ENCODE measurements around the gene INF2.

The INF2 gene

DNA sequence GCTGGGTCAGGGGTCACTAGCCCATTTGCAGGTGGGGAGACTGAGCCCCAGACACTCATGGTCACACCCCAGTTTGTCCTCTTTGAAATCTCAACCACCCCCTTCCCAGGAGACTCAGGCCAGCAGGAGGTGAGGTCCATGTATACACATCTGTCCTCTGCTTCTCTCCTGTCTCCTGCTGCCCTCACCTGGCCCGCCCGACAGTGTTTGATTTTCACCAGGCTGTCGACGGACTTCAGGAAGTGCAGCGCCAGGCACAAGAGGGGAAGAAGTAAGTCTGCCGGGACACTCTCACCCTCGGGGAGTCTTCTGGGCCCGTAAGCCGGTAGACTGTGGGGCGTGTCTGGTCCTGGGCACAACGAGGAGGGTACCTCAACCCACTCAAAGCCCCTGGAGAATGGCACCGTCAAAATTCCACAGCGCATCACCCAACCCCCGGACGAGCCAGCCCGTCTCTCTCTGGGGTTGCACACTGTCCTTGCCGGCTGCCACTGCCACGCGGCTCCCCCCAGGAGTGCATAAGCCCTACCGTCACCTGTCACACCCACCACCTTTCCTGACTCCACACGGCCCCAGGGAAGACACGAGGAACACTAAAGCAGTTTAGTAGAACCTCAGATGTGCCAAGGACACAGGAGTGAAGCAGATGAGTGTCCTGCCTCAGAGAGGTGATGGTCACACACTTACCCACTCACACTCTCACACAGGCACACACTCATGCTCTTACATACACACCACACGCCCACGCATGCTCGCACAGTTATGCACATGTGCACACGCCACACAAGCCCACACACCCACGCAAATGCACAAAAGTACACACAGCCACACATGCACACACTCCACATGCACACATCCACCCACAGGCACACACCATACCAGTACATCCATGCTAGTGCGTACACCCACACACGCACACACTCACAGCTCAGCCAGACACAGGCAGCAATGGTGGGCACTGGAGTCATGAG is 50.4 kb downstream of the INF2 start:
- no peak for DNase-seq

GRCh38 chr14:104741108-104741802 is 51.8 kb downstream of the INF2 start:
- DNase-seq: no peak

DNA sequence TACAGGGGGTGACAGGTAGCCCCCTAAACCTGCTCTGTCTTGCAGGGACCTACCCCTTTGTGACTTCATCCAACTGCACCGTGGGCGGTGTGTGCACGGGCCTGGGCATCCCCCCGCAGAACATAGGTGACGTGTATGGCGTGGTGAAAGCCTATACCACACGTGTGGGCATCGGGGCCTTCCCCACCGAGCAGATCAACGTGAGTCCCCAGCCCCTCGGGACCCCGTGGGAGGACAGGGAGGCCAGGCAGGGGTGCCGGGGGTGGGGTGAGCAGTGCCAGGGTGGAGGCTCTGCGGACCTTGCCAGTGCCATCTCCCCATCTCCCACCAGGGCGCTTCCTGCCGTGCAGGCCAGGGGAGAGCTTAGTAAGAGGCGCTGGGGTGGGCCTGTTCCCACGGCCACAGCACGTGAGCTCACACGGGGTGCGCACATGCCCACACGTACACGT is 52.4 kb downstream of the INF2 start:
- no peak for DNase-seq

DNA sequence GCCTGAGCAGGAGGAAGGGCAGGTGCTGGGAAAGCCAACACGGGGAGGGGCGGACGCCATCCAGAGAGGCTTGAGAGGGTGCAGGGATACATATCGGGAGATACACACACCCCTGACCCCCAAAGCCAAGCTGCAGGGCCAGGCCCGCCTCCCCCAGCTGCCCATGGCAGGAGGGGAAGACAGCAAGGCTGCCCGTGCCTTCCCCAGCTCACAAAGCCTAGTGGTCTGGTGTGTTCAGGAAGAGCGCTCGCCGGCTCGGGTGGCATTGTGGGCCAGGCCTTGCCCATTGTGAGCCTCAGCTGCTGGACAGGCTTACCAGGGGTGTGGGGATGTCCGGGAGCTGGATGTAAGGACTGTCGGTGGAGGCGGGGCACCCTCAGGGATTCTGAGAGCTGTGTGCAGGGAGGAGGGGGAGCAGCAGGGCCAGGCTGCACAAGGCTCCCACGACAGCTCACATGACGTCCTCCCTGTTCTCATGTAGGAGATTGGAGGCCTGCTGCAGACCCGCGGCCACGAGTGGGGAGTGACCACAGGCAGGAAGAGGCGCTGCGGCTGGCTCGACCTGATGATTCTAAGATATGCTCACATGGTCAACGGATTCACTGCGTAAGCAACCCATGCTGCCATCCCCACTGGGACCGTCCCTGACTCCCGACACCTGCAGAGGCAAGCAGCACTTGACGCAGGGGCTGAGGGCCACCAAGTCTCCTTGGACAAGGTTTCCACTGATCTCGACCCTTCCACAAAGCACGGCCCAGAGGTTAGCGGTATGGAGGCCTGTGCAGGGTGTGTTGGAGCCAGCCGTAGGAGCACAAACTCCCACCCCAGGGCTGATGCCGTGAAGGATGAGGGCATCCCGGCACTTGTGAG is 53.4 kb downstream of the INF2 start:
- no peak for DNase-seq

- no peak for DNase-seq
These were observed 54.3 kb downstream of the INF2 start for GRCh38 chr14:104743461-104744380.

- no peak for DNase-seq
These were observed 55.1 kb downstream of the INF2 start for GRCh38 chr14:104744484-104744883.

GRCh38 chr14:104745431-104745830 is 56.0 kb downstream of the INF2 start:
- no peak for DNase-seq

- DNase-seq: peak; percentile 47
These were observed 56.7 kb downstream of the INF2 start for GRCh38 chr14:104746071-104746545.

DNA sequence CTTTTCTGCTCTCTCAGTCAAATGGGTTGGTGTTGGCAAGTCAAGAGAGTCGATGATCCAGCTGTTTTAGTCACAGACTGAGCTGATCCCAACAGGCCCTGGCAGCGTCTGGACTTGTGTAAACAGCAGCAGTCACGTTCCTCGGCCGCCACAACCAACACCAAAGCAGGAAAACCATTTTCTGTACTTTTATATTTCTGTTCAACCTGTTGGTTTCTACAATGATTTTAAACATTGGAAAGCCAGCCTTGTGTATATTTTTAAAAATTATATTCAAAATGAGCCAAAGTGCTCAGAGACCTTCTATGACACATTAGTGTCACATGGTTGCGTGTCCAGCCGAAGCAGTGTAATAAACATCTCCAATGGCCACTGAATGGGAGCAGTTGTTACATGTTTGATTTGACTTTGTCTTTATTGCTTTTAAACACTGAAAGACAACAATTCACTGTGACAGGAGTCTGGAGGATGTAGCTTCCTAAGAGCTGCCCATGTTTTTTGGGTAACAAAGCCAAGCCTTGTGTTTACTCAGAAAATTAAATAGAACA is 57.6 kb downstream of the INF2 start:
- no peak for DNase-seq

GRCh38 chr14:104747876-104748275 is 58.5 kb downstream of the INF2 start:
- no peak for DNase-seq

DNA sequence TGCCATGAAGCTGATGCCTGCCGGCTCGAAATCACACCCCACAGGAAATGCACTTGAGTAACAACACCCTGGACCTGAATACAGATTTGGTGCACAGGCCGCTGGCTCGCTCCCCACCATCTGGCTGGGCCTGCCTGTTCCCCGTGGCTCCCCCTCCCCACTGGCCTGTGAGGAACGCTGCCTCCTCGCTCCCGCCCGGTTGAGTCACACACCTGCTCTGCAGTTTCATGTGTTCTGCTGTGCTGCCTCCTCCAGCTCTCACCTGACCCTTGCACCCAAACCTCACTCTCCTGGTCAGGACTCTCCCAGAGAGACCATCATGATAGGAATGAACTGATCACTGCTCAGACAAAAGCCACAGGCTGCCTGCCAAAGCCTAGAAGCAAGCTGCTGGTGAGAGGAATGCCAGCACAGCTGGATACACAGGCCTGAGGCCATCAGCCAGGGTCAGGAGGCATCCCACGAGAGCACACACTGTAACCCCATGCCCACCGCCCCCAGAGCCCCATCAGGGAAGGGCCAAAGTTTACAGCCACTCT is 59.8 kb downstream of the INF2 start:
- DNase-seq: no peak

GRCh38 chr14:104750056-104750752 is 60.8 kb downstream of the INF2 start:
- no peak for DNase-seq

DNA sequence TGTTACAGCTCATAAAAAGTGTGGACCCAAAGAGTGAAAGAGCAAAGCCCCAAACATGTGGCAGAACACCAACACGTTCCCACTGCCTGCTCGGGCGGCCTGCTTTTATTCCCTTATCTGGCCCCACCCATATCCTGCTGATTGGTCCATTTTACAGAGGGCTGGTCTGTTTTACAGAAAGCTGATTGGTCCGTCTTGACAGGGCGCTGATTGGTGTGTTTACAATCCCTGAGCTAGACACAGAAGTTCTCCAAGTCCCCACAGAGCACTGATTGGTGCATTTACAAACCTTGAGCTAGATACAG is 61.3 kb downstream of the INF2 start:
- DNase-seq: peak; percentile 33

GRCh38 chr14:104751539-104752422 is 62.4 kb downstream of the INF2 start:
- DNase-seq: no peak

DNA sequence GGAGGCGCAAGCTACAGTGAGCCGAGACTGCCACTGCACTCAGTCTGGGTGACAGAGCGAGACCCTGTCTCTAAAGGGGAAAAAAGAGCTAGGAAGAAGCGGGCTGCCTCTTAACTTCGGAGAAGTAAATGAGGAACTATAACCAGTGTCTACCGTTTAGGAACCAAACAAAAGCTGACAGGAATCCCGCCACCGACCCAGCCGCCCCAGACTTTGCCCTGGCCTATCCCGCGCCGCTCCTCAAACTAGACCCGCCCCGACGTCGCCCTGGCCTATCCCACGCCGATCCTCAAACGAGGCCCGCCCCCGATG is 63.0 kb downstream of the INF2 start:
- no peak for DNase-seq

DNA sequence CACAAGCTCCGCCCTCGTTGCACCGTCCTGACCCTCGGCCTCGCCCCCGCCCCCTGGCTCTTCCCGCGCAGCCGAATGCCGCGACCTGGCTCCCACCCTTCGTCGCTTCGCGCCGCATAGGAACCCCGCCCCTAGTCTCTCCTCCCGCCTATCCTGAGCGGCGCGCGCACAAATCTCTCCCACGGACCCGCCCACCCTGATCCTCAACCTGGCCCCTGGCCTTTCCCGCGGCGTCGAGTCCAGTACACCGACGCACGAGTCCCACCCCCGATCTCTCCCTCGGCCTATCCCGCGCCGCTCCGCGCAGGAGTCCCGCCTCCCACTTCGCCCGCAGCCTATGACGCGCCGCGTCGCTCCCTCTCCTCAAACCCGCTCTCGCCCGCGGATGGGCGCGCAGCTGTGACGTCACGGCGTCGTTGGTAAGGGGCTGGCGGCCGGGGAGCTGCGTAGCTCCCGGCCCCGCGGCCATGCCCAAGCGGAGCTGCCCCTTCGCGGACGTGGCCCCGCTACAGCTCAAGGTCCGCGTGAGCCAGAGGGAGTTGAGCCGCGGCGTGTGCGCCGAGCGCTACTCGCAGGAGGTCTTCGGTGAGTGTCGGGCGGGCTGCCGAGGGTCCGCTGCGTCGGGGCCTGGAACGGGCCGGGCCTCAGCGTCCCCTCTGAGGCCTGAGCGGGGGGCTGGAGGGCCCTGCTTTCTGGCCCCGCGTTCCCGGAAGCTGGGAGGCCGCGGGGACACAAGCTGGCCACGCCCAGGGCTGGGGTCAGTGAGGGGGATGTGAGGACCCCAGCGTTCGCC is 63.5 kb downstream of the INF2 start, which contains the start of gene SIVA1:
Gene SIVA1, plus strand, starts transcription at position 413 of the 793 bp plus-strand sequence. Its CDS starts 55 bp downstream, at position 468.
- peak; percentile 100 for DNase-seq

- peak; percentile 27 for DNase-seq
These were observed 64.3 kb downstream of the INF2 start for GRCh38 chr14:104753528-104754212.

- DNase-seq: no peak
These were observed 64.9 kb downstream of the INF2 start for GRCh38 chr14:104754213-104754851.

Measured in stimulated activated CD4-positive, alpha-beta T cell treated with anti-CD3 and anti-CD28 coated beads, Interleukin-15, amount 100 ng/mL, for 24 hours (primary cell).